Measurements from ENCODE around the gene RASGEF1C.
"Not testable (repeated sequence)": the region's sequence is repeated elsewhere in the genome, so short reads cannot be mapped to it uniquely, and the experiment has no call there.

Gene RASGEF1C

GRCh38 chr5:180128671-180129261 is 80.2 kb downstream of the RASGEF1C start:
- no peak for DNase-seq (ENCODE audit: low read depth)
- no peak overlapping the region for H3K4me3 ChIP-seq (ENCODE audit: low read depth, low read length)

GRCh38 chr5:180127682-180128670 is 81.0 kb downstream of the RASGEF1C start:
- DNase-seq (ENCODE audit: low read depth): no peak
- H3K4me3 ChIP-seq (ENCODE audit: low read depth, low read length): no peak overlapping the region

- no peak overlapping the region for H3K4me3 ChIP-seq (ENCODE audit: low read depth, low read length)
- DNase-seq (ENCODE audit: low read depth): no peak
Observed at GRCh38 chr5:180126716-180127681, 82.0 kb downstream of the RASGEF1C start.

GRCh38 chr5:180126156-180126555 is 82.9 kb downstream of the RASGEF1C start:
- DNase-seq (ENCODE audit: low read depth); H3K4me3 ChIP-seq (ENCODE audit: low read depth, low read length): not testable (repeated sequence)

- not testable (repeated sequence) for DNase-seq (ENCODE audit: low read depth); H3K4me3 ChIP-seq (ENCODE audit: low read depth, low read length)
Observed at GRCh38 chr5:180124662-180125061, 84.3 kb downstream of the RASGEF1C start.

- no peak overlapping the region for H3K4me3 ChIP-seq (ENCODE audit: low read depth, low read length)
- no peak for DNase-seq (ENCODE audit: low read depth)
Observed at GRCh38 chr5:180122875-180123274, 86.1 kb downstream of the RASGEF1C start.

- DNase-seq (ENCODE audit: low read depth): no peak
- no peak overlapping the region for H3K4me3 ChIP-seq (ENCODE audit: low read depth, low read length)
Observed at GRCh38 chr5:180121826-180122413, 87.1 kb downstream of the RASGEF1C start.

- H3K4me3 ChIP-seq (ENCODE audit: low read depth, low read length): no peak overlapping the region
- DNase-seq (ENCODE audit: low read depth): no peak
Observed at GRCh38 chr5:180120237-180121101, 88.5 kb downstream of the RASGEF1C start.

GRCh38 chr5:180119903-180120236 is 89.1 kb downstream of the RASGEF1C start:
- no peak for DNase-seq (ENCODE audit: low read depth)

GRCh38 chr5:180119031-180119902 is 89.7 kb downstream of the RASGEF1C start:
- DNase-seq (ENCODE audit: low read depth): no peak
- H3K4me3 ChIP-seq (ENCODE audit: low read depth, low read length): no peak overlapping the region

More at GRCh38 chr5:180119903-180120236, 89.1 kb downstream of the RASGEF1C start:
- H3K4me3 ChIP-seq (ENCODE audit: low read depth, low read length): no peak overlapping the region

- no peak overlapping the region for H3K4me3 ChIP-seq (ENCODE audit: low read depth, low read length)
- no peak for DNase-seq (ENCODE audit: low read depth)
Observed at GRCh38 chr5:180118391-180118791, 90.6 kb downstream of the RASGEF1C start.

- DNase-seq (ENCODE audit: low read depth): no peak
- no peak overlapping the region for H3K4me3 ChIP-seq (ENCODE audit: low read depth, low read length)
Observed at GRCh38 chr5:180117000-180117725, 91.8 kb downstream of the RASGEF1C start.

GRCh38 chr5:180116077-180116999 is 92.7 kb downstream of the RASGEF1C start:
- DNase-seq (ENCODE audit: low read depth): no peak
- H3K4me3 ChIP-seq (ENCODE audit: low read depth, low read length): no peak overlapping the region

GRCh38 chr5:180115326-180116076 is 93.5 kb downstream of the RASGEF1C start:
- no peak overlapping the region for H3K4me3 ChIP-seq (ENCODE audit: low read depth, low read length)
- DNase-seq (ENCODE audit: low read depth): no peak

GRCh38 chr5:180114304-180115003 is 94.6 kb downstream of the RASGEF1C start:
- H3K4me3 ChIP-seq (ENCODE audit: low read depth, low read length): no peak overlapping the region
- DNase-seq (ENCODE audit: low read depth): no peak
